ENCODE measurements around the gene TBC1D12.

- TF ChIP-seq CTCF (IDR thresholded peaks at IDR 0.05) (no peak), POLR2A (IDR thresholded peaks at IDR 0.05) (peak in 1 of 2 donors; percentile 32)
These were observed 1.3 kb downstream of the TBC1D12 start for GRCh38 chr10:94403380-94404213.

All from uterus (tissue), 2 donors.